MM.1S (cell line): ENCODE data around the gene NHLRC3.

Experiments
- DNase-seq: peaks from one replicate; pipeline ENCODE4 v3.0.0-alpha.2; 2015
- H2AFZ ChIP-seq: fragments of 300-600 bp; sonication (generic); 2 replicates; pipeline ENCODE4 v1.6.0; 2016; ENCODE audit warnings: antibody characterized with exemption, low read length
- H3F3A ChIP-seq: fragments of 300-600 bp; sonication (generic); 2 replicates; pipeline ENCODE4 v1.6.1; 2016; ENCODE audit warnings: mild to moderate bottlenecking, antibody characterized with exemption, low read length, moderate library complexity, mixed read lengths; ENCODE audit not compliant: insufficient read depth
- H3K27ac ChIP-seq: fragments of 300-600 bp; sonication (generic); 2 replicates; pipeline ENCODE4 v1.5.1; 2016; ENCODE audit warnings: mild to moderate bottlenecking, low read length
- H3K27me3 ChIP-seq: fragments of 300-600 bp; sonication (generic); replicated peaks from 2 replicates; pipeline ENCODE4 v1.6.0; 2016; ENCODE audit warnings: low read length; ENCODE audit not compliant: insufficient read depth
- H3K36me3 ChIP-seq: fragments of 300-600 bp; sonication (generic); replicated peaks from 2 replicates; pipeline ENCODE4 v1.6.1; 2016; ENCODE audit warnings: mild to moderate bottlenecking, low read length, mixed read lengths; ENCODE audit not compliant: insufficient read depth
- H3K4me1 ChIP-seq: fragments of 300-600 bp; sonication (generic); 2 replicates; pipeline ENCODE4 v1.6.1; 2016; ENCODE audit warnings: low read length, mixed read lengths
- H3K4me2 ChIP-seq: fragments of 300-600 bp; sonication (generic); 2 replicates; pipeline ENCODE4 v1.6.0; 2016; ENCODE audit warnings: low read depth, low read length
- H3K4me3 ChIP-seq: fragments of 300-600 bp; sonication (generic); 2 replicates; pipeline ENCODE4 v1.5.1; 2016; ENCODE audit warnings: low read length, mixed read lengths
- H3K79me2 ChIP-seq: fragments of 300-600 bp; sonication (generic); 2 replicates; pipeline ENCODE4 v1.6.1; 2016; ENCODE audit warnings: mixed run types, low read length, mixed read lengths
- H3K9ac ChIP-seq: fragments of 300-600 bp; sonication (generic); 2 replicates; pipeline ENCODE4 v1.6.1; 2016; ENCODE audit warnings: low read length, mixed read lengths
- H3K9me2 ChIP-seq: fragments of 300-600 bp; sonication (generic); replicated peaks from 2 replicates; pipeline ENCODE4 v1.6.1; 2016; ENCODE audit warnings: mild to moderate bottlenecking, low read length, mixed read lengths; ENCODE audit not compliant: insufficient read depth
- H3K9me3 ChIP-seq: fragments of 300-600 bp; sonication (generic); replicated peaks from 2 replicates; pipeline ENCODE4 v1.6.1; 2016; ENCODE audit warnings: mild to moderate bottlenecking, low read length, mixed read lengths; ENCODE audit not compliant: insufficient read depth
- H4K20me1 ChIP-seq: fragments of 300-600 bp; sonication (generic); 2 replicates; pipeline ENCODE4 v1.6.1; 2016; ENCODE audit warnings: mild to moderate bottlenecking, low read length, moderate library complexity, mixed read lengths; ENCODE audit not compliant: insufficient read depth
- CTCF ChIP-seq: fragments of 300-600 bp; sonication (generic); IDR thresholded peaks from 2 replicates; pipeline ENCODE4 v1.5.1; 2016; ENCODE audit warnings: antibody characterized with exemption, low read length, mixed read lengths
- EZH2 ChIP-seq: fragments of 300-600 bp; sonication (generic); optimal IDR thresholded peaks from 2 replicates; pipeline ENCODE3; 2017; ENCODE audit warnings: low read depth, mild to moderate bottlenecking, antibody characterized with exemption, low read length, mixed read lengths
- EZH2phosphoT487 ChIP-seq: fragments of 300-600 bp; sonication (generic); IDR thresholded peaks from 2 replicates; pipeline ENCODE4 v1.6.1; 2018; ENCODE audit warnings: antibody characterized with exemption, low read length

NHLRC3 gene

GRCh38 chr13:39051157-39051556, 12.9 kb downstream of the NHLRC3 start:
- Histone ChIP-seq H3F3A (no peaks in the 10 kb centered on the region), H3K27ac (no peak overlapping the region), H3K9me3 (no peaks in the 10 kb centered on the region), H3K36me3 (no peaks in the 10 kb centered on the region), H3K27me3 (no peaks in the 10 kb centered on the region), H3K79me2 (no peaks in the 10 kb centered on the region), H3K4me2 (no peak overlapping the region), H4K20me1 (no peaks in the 10 kb centered on the region), H3K9me2 (no peaks in the 10 kb centered on the region), H3K4me3 (no peak overlapping the region), H3K9ac (no peak overlapping the region), H3K4me1 (no peaks in the 10 kb centered on the region), H2AFZ (no peak overlapping the region)
- TF ChIP-seq EZH2phosphoT487 (no peak), EZH2 (no peak), CTCF (peak; percentile 27)
- DNase-seq, result no peak

- H4K20me1 ChIP-seq, result no peaks in the 10 kb centered on the region
- no peak for TF ChIP-seq CTCF
- TF ChIP-seq EZH2phosphoT487, result no peak
- TF ChIP-seq EZH2, result no peak
- H3K36me3 ChIP-seq, result no peaks in the 10 kb centered on the region
- no peaks in the 10 kb centered on the region for H3K9me2 ChIP-seq
- no peak overlapping the region for H3K4me3 ChIP-seq
- H3K9ac ChIP-seq, result no peak overlapping the region
- H3K9me3 ChIP-seq, result no peaks in the 10 kb centered on the region
- H3K27ac ChIP-seq, result no peak overlapping the region
- no peaks in the 10 kb centered on the region for H3K79me2 ChIP-seq
- no peak overlapping the region for H2AFZ ChIP-seq
- H3F3A ChIP-seq, result no peaks in the 10 kb centered on the region
- H3K27me3 ChIP-seq, result no peaks in the 10 kb centered on the region
- no peaks in the 10 kb centered on the region for H3K4me1 ChIP-seq
- H3K4me2 ChIP-seq, result no peak overlapping the region
- no peak for DNase-seq
Observed at GRCh38 chr13:39052944-39053343, 14.7 kb downstream of the NHLRC3 start.

GRCh38 chr13:39054112-39054511, 15.9 kb downstream of the NHLRC3 start:
- no peaks in the 10 kb centered on the region for H3K9me3 ChIP-seq
- no peaks in the 10 kb centered on the region for H3F3A ChIP-seq
- DNase-seq, result no peak
- no peaks in the 10 kb centered on the region for H4K20me1 ChIP-seq
- H3K36me3 ChIP-seq, result no peaks in the 10 kb centered on the region
- H3K4me3 ChIP-seq, result no peak overlapping the region
- no peak overlapping the region for H3K27ac ChIP-seq
- no peak overlapping the region for H2AFZ ChIP-seq
- 0 out of 2 replicates have a peak, but pooled peaks cover 2% of the 10 kb centered on the region for H3K4me1 ChIP-seq
- no peaks in the 10 kb centered on the region for H3K79me2 ChIP-seq
- H3K9me2 ChIP-seq, result no peaks in the 10 kb centered on the region
- no peak overlapping the region for H3K9ac ChIP-seq
- H3K4me2 ChIP-seq, result no peak overlapping the region
- TF ChIP-seq CTCF (no peak), EZH2phosphoT487 (no peak), EZH2 (no peak)
- H3K27me3 ChIP-seq, result no peaks in the 10 kb centered on the region
